HEK293 (cell line): ENCODE measurements around the gene ELMO1.

Experiments
- CTCF ChIA-PET: fragments of 350-600 bp; formaldehyde crosslinking; extraction: SDS; loops from one replicate; lab custom pipeline; 2021; ENCODE audit warnings: antibody characterized with exemption; lab: Yijun Ruan, JAX
- POLR2A ChIA-PET: fragments of 300-600 bp; formaldehyde crosslinking; extraction: SDS; loops from one replicate; lab custom pipeline; 2020; ENCODE audit warnings: antibody characterized with exemption, inconsistent platforms; lab: Yijun Ruan, JAX
- H3K27ac ChIP-seq: fragments of 200-500 bp; sonication (Bioruptor generic); 2 replicates; pipeline ENCODE4 v1.5.1; 2014; ENCODE audit warnings: low read depth, low read length, control low read depth, inconsistent platforms; ENCODE audit errors: extremely low read depth
- H3K36me3 ChIP-seq, 2 experiments: fragments of 200-500 bp in 1 of 2; sonication (Bioruptor generic) in 1 of 2; 1 replicate in 1 of 2; 2 replicates in 1 of 2; pipeline ENCODE4 v1.5.1; 2014 to 2017; ENCODE audit warnings: inconsistent platforms in 2 of 2, low read length in 2 of 2; ENCODE audit not compliant: control insufficient read depth in 2 of 2, insufficient read depth in 1 of 2
- H3K4me1 ChIP-seq: fragments of 200-500 bp; sonication (Bioruptor generic); 2 replicates; pipeline ENCODE4 v1.5.1; 2014; ENCODE audit warnings: mild to moderate bottlenecking, low read length, inconsistent platforms; ENCODE audit not compliant: control insufficient read depth, insufficient read depth
- H3K4me3 ChIP-seq: 2 replicates; pipeline ENCODE4 v1.5.1; 2011; ENCODE audit warnings: low read depth, mild to moderate bottlenecking, control low read depth, low read length, moderate library complexity
- H3K9me3 ChIP-seq: fragments of 200-500 bp; sonication (Bioruptor generic); 2 replicates; pipeline ENCODE4 v1.5.1; 2014; ENCODE audit warnings: low read depth, low read length, inconsistent platforms; ENCODE audit not compliant: control insufficient read depth, insufficient read depth
- KLF8 ChIP-seq: fragments of 450-650 bp; formaldehyde crosslinking; IDR thresholded peaks from 2 replicates; pipeline ENCODE4 v1.5.1; 2016; ENCODE audit warnings: missing biosample characterization, missing genetic modification characterization
- MYNN ChIP-seq: fragments of 450-650 bp; formaldehyde crosslinking; IDR thresholded peaks from 2 replicates; pipeline ENCODE4 v1.5.1; 2016; ENCODE audit warnings: missing biosample characterization, missing genetic modification characterization, borderline replicate concordance
- PRDM1 ChIP-seq: fragments of 450-650 bp; formaldehyde crosslinking; IDR thresholded peaks from 2 replicates; pipeline ENCODE4; 2016; ENCODE audit warnings: missing biosample characterization, missing genetic modification characterization
- ZBTB20 ChIP-seq: fragments of 450-650 bp; formaldehyde crosslinking; IDR thresholded peaks from 2 replicates; pipeline ENCODE4 v1.5.1; 2016; ENCODE audit warnings: missing biosample characterization, missing genetic modification characterization
- ZFHX2 ChIP-seq: fragments of 450-650 bp; formaldehyde crosslinking; conservative IDR thresholded peaks from 2 replicates; pipeline ENCODE4 v1.5.1; 2016; ENCODE audit warnings: missing biosample characterization, missing genetic modification characterization
- ZNF138 ChIP-seq: fragments of 450-650 bp; formaldehyde crosslinking; IDR thresholded peaks from 2 replicates; pipeline ENCODE4 v1.5.1; 2016; ENCODE audit warnings: missing biosample characterization, missing genetic modification characterization, borderline replicate concordance
- ZNF146 ChIP-seq: fragments of 450-650 bp; formaldehyde crosslinking; IDR thresholded peaks from 2 replicates; pipeline ENCODE4 v1.5.1; 2016; ENCODE audit warnings: missing biosample characterization, missing genetic modification characterization
- ZNF157 ChIP-seq: fragments of 450-650 bp; formaldehyde crosslinking; IDR thresholded peaks from 2 replicates; pipeline ENCODE4 v1.5.1; 2016; ENCODE audit warnings: missing biosample characterization, missing genetic modification characterization
- ZNF2 ChIP-seq: fragments of 450-650 bp; formaldehyde crosslinking; IDR thresholded peaks from 2 replicates; pipeline ENCODE4 v1.5.1; 2016; ENCODE audit warnings: missing biosample characterization, missing genetic modification characterization
- ZNF274 ChIP-seq, 2 experiments: fragments of 200-500 bp in 1 of 2; fragments of 450-650 bp in 1 of 2; sonication (Bioruptor generic) in 1 of 2; formaldehyde crosslinking in 1 of 2; IDR thresholded peaks; 2 replicates each; pipeline versions ENCODE4 v1.5.1 to v1.6.1; 2014 to 2016; ENCODE audit warnings: borderline replicate concordance in 1 of 2, inconsistent platforms in 1 of 2, low read length in 1 of 2, missing biosample characterization in 1 of 2, missing genetic modification characterization in 1 of 2
- ZNF292 ChIP-seq: fragments of 450-650 bp; formaldehyde crosslinking; IDR thresholded peaks from 2 replicates; pipeline ENCODE4 v1.5.1; 2016; ENCODE audit warnings: low read depth, missing biosample characterization, missing genetic modification characterization, borderline replicate concordance
- ZNF335 ChIP-seq: fragments of 450-650 bp; formaldehyde crosslinking; conservative IDR thresholded peaks from 2 replicates; pipeline ENCODE4 v1.5.1; 2016; ENCODE audit warnings: missing biosample characterization, missing genetic modification characterization
- ZNF341 ChIP-seq: fragments of 450-650 bp; formaldehyde crosslinking; IDR thresholded peaks from 2 replicates; pipeline ENCODE4; 2016; ENCODE audit warnings: low read depth, missing biosample characterization, missing genetic modification characterization
- ZNF544 ChIP-seq: fragments of 450-650 bp; formaldehyde crosslinking; IDR thresholded peaks from 2 replicates; pipeline ENCODE4 v1.5.0; 2017; ENCODE audit warnings: missing biosample characterization, missing genetic modification characterization
- ZNF555 ChIP-seq: fragments of 450-650 bp; formaldehyde crosslinking; conservative IDR thresholded peaks from 2 replicates; pipeline ENCODE4 v1.5.1; 2017; ENCODE audit warnings: missing biosample characterization, mild to moderate bottlenecking, missing genetic modification characterization, inconsistent platforms
- ZNF561 ChIP-seq: fragments of 450-650 bp; IDR thresholded peaks from 2 replicates; pipeline ENCODE4 v1.5.1; 2018; ENCODE audit warnings: missing biosample characterization, missing genetic modification characterization, borderline replicate concordance
- TF ChIP-seq, protein P1 (sequence below): fragments of 450-650 bp; formaldehyde crosslinking; conservative IDR thresholded peaks from 2 replicates; pipeline ENCODE4 v1.5.1; 2016; ENCODE audit warnings: low read depth, missing biosample characterization, missing genetic modification characterization
- TF ChIP-seq, protein P2 (sequence below): fragments of 450-650 bp; formaldehyde crosslinking; optimal IDR thresholded peaks from 2 replicates; pipeline ENCODE3; 2016; ENCODE audit warnings: missing biosample characterization, mild to moderate bottlenecking, missing genetic modification characterization
- TF ChIP-seq, protein P3 (sequence below): fragments of 450-650 bp; formaldehyde crosslinking; IDR thresholded peaks from 2 replicates; pipeline ENCODE4 v1.5.1; 2016; ENCODE audit warnings: missing biosample characterization, missing genetic modification characterization
- TF ChIP-seq, protein P4 (sequence below): fragments of 450-650 bp; formaldehyde crosslinking; IDR thresholded peaks from 2 replicates; pipeline ENCODE4 v1.5.1; 2016; ENCODE audit warnings: missing biosample characterization, missing genetic modification characterization, borderline replicate concordance
- TF ChIP-seq, protein P5 (sequence below): fragments of 450-650 bp; formaldehyde crosslinking; IDR thresholded peaks from 2 replicates; pipeline ENCODE4 v1.5.1; 2016; ENCODE audit warnings: missing biosample characterization, missing genetic modification characterization

The ELMO1 gene

DNA sequence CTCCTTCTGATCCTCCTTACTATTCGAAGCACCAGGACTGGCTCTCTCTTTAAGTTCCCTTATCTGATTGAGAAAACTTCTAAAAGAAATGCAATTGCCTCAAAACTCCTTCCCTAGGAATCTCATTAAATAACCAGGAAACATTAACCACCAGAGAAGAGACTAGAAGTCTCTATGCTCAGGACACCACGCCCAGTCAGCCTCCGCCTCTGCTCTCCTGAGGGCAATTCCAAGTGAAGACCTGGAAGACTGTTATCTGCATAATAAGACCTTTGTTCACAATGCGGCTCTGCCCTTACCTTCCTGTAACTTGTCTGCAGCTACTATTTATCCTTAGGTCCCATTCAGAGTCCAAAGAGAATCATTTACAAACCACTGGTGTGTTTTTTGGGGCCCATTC, 78.8 kb downstream of the ELMO1 start (continued):
- TF ChIP-seq, protein P1, sequence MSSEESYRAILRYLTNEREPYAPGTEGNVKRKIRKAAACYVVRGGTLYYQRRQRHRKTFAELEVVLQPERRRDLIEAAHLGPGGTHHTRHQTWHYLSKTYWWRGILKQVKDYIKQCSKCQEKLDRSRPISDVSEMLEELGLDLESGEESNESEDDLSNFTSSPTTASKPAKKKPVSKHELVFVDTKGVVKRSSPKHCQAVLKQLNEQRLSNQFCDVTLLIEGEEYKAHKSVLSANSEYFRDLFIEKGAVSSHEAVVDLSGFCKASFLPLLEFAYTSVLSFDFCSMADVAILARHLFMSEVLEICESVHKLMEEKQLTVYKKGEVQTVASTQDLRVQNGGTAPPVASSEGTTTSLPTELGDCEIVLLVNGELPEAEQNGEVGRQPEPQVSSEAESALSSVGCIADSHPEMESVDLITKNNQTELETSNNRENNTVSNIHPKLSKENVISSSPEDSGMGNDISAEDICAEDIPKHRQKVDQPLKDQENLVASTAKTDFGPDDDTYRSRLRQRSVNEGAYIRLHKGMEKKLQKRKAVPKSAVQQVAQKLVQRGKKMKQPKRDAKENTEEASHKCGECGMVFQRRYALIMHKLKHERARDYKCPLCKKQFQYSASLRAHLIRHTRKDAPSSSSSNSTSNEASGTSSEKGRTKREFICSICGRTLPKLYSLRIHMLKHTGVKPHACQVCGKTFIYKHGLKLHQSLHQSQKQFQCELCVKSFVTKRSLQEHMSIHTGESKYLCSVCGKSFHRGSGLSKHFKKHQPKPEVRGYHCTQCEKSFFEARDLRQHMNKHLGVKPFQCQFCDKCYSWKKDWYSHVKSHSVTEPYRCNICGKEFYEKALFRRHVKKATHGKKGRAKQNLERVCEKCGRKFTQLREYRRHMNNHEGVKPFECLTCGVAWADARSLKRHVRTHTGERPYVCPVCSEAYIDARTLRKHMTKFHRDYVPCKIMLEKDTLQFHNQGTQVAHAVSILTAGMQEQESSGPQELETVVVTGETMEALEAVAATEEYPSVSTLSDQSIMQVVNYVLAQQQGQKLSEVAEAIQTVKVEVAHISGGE (tag by site-specific recombination): no peak
- TF ChIP-seq, protein P2, sequence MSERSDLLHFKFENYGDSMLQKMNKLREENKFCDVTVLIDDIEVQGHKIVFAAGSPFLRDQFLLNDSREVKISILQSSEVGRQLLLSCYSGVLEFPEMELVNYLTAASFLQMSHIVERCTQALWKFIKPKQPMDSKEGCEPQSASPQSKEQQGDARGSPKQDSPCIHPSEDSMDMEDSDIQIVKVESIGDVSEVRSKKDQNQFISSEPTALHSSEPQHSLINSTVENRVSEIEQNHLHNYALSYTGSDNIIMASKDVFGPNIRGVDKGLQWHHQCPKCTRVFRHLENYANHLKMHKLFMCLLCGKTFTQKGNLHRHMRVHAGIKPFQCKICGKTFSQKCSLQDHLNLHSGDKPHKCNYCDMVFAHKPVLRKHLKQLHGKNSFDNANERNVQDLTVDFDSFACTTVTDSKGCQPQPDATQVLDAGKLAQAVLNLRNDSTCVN (tag by site-specific recombination): no peak
- TF ChIP-seq ZNF555 (tag by site-specific recombination) (no peak), ZNF138 (tag by site-specific recombination) (no peak), ZNF146 (tag by site-specific recombination) (no peak), ZFHX2 (tag by site-specific recombination) (no peak)

DNA sequence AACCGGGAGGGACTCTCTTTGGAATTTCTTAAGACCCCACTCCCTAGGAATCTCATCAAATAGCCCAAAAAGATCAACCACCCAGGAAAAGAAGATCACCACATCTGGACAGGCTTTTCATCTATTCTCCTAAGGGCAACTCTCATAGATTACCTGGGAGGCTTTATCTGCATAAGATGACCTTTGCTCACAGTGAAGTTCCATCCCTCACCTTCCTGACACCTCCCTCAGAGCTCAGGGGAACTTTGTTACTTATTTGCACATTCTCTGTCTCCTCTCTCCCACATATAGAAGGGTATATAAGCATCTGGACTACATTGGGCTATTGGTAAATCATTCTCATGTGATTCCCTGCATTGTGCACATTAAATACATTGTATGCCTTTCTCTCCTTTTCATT, 80.1 kb downstream of the ELMO1 start:
- no peak overlapping the region for H3K4me3 ChIP-seq
- TF ChIP-seq ZNF157 (no peak), ZNF292 (tag by site-specific recombination) (no peak), ZBTB20 (tag by site-specific recombination) (no peak), ZNF341 (tag by site-specific recombination) (no peak), ZNF274 (IDR thresholded peaks at IDR 0.05; ENCODE audit: low read length) (no peak), ZNF274 (tag by site-specific recombination; IDR thresholded peaks at IDR 0.05; ENCODE audit: borderline replicate concordance) (no peak), ZNF561 (tag by site-specific recombination) (no peak), ZNF2 (no peak), KLF8 (no peak), ZNF335 (no peak), ZNF146 (tag by site-specific recombination) (no peak), MYNN (tag by site-specific recombination) (no peak), ZNF544 (tag by site-specific recombination) (no peak), PRDM1 (tag by site-specific recombination) (no peak)
- TF ChIP-seq, protein P3, sequence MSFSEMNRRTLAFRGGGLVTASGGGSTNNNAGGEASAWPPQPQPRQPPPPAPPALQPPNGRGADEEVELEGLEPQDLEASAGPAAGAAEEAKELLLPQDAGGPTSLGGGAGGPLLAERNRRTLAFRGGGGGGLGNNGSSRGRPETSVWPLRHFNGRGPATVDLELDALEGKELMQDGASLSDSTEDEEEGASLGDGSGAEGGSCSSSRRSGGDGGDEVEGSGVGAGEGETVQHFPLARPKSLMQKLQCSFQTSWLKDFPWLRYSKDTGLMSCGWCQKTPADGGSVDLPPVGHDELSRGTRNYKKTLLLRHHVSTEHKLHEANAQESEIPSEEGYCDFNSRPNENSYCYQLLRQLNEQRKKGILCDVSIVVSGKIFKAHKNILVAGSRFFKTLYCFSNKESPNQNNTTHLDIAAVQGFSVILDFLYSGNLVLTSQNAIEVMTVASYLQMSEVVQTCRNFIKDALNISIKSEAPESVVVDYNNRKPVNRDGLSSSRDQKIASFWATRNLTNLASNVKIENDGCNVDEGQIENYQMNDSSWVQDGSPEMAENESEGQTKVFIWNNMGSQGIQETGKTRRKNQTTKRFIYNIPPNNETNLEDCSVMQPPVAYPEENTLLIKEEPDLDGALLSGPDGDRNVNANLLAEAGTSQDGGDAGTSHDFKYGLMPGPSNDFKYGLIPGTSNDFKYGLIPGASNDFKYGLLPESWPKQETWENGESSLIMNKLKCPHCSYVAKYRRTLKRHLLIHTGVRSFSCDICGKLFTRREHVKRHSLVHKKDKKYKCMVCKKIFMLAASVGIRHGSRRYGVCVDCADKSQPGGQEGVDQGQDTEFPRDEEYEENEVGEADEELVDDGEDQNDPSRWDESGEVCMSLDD (tag by site-specific recombination): no peak
- TF ChIP-seq, protein P4, sequence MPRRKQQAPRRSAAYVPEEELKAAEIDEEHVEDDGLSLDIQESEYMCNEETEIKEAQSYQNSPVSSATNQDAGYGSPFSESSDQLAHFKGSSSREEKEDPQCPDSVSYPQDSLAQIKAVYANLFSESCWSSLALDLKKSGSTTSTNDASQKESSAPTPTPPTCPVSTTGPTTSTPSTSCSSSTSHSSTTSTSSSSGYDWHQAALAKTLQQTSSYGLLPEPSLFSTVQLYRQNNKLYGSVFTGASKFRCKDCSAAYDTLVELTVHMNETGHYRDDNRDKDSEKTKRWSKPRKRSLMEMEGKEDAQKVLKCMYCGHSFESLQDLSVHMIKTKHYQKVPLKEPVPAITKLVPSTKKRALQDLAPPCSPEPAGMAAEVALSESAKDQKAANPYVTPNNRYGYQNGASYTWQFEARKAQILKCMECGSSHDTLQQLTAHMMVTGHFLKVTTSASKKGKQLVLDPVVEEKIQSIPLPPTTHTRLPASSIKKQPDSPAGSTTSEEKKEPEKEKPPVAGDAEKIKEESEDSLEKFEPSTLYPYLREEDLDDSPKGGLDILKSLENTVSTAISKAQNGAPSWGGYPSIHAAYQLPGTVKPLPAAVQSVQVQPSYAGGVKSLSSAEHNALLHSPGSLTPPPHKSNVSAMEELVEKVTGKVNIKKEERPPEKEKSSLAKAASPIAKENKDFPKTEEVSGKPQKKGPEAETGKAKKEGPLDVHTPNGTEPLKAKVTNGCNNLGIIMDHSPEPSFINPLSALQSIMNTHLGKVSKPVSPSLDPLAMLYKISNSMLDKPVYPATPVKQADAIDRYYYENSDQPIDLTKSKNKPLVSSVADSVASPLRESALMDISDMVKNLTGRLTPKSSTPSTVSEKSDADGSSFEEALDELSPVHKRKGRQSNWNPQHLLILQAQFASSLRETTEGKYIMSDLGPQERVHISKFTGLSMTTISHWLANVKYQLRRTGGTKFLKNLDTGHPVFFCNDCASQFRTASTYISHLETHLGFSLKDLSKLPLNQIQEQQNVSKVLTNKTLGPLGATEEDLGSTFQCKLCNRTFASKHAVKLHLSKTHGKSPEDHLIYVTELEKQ (tag by site-specific recombination): no peak
- TF ChIP-seq, protein P5, sequence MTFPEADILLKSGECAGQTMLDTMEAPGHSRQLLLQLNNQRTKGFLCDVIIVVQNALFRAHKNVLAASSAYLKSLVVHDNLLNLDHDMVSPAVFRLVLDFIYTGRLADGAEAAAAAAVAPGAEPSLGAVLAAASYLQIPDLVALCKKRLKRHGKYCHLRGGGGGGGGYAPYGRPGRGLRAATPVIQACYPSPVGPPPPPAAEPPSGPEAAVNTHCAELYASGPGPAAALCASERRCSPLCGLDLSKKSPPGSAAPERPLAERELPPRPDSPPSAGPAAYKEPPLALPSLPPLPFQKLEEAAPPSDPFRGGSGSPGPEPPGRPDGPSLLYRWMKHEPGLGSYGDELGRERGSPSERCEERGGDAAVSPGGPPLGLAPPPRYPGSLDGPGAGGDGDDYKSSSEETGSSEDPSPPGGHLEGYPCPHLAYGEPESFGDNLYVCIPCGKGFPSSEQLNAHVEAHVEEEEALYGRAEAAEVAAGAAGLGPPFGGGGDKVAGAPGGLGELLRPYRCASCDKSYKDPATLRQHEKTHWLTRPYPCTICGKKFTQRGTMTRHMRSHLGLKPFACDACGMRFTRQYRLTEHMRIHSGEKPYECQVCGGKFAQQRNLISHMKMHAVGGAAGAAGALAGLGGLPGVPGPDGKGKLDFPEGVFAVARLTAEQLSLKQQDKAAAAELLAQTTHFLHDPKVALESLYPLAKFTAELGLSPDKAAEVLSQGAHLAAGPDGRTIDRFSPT: no peak
- POLR2A ChIA-PET: no interaction called here

More for the DNA sequence above, 80.1 kb downstream of the ELMO1 start:
- Histone ChIP-seq H3K27ac (no peak overlapping the region), H3K36me3 (no peaks in the 10 kb centered on the region), H3K4me1 (no peaks in the 10 kb centered on the region), H3K9me3 (no peaks in the 10 kb centered on the region)
- CTCF ChIA-PET: interaction anchor here (0.6 to 1.1 kb wide), 2 partner anchors 21 to 34 kb away, joined by 6 read pairs; no protein-coding TSS in a partner anchor
